IMR-90 (cell line): Measurements from ENCODE around the gene C1orf56.

ENCODE experiments used
- BHLHE40 ChIP-seq: fragments of 150-350 bp; IDR thresholded peaks from 2 replicates; pipeline ENCODE4 v1.6.1; 2016; ENCODE audit warnings: mild to moderate bottlenecking, low read depth, low read length
- CTCF ChIP-seq: conservative IDR thresholded peaks from 2 replicates; pipeline ENCODE4 v1.5.1; 2012; ENCODE audit warnings: mild to moderate bottlenecking, low read depth, low read length, improper control_type of control experiment
- FOS ChIP-seq: fragments of 150-350 bp; IDR thresholded peaks from 2 replicates; pipeline ENCODE4 v1.6.1; 2016; ENCODE audit warnings: low read depth, low read length
- POLR2A ChIP-seq: IDR thresholded peaks from 2 replicates; pipeline ENCODE4 v1.6.1; 2012; ENCODE audit warnings: mild to moderate bottlenecking, low read depth, low read length
- RFX5 ChIP-seq: IDR thresholded peaks from 2 replicates; pipeline ENCODE4 v1.8.0; 2012; ENCODE audit warnings: low read depth, mild to moderate bottlenecking, low read length, moderate library complexity

GRCh38 chr1:151051356-151052009 is 3.9 kb downstream of the C1orf56 start:
- TF ChIP-seq CTCF (no peak), POLR2A (no peak; the same call in 1 of the 2 replicates), RFX5 (no peak), BHLHE40 (no peak), FOS (no peak)
